IMR-90 (cell line): ENCODE results near the gene TRA2B. TPM values are rescaled to one million over a fixed set of nuclear protein-coding genes. Genes with fewer than 3 reads are reported as not detected.
A peak's percentile ranks its signal among the peaks of the same experiment; 100 is the strongest.

Experiments
- ATAC-seq: fragments of 200-7000 bp; cut with Tn5 transposase; 2 replicates; pipeline ENCODE4 v1.9.1; 2020; ENCODE audit warnings: low read depth, mild to moderate bottlenecking, moderate library complexity
- BruUV-seq: library from RNA; stranded (reverse); fragments of 400-500 nt; replicated peaks from 2 replicates; lab custom pipeline; 2021; lab: Mats Ljungman, UMichigan
- CTCF ChIA-PET: fragments of 300-600 bp; formaldehyde crosslinking; extraction: SDS; loops from one replicate; lab custom pipeline; 2021; ENCODE audit warnings: antibody characterized with exemption; lab: Yijun Ruan, JAX
- POLR2A ChIA-PET: fragments of 300-600 bp; sonication (Branson Sonifier 250); formaldehyde crosslinking; loops from one replicate; lab custom pipeline; 2022; ENCODE audit warnings: antibody characterized with exemption; ENCODE audit not compliant: unreplicated experiment; lab: Charles Lee
- DNase-seq: peaks from one replicate; pipeline ENCODE4 v3.0.0; 2013
- H2AFZ ChIP-seq: replicated peaks from 2 replicates; pipeline ENCODE3; 2013; ENCODE audit warnings: low read length, mild to moderate bottlenecking; ENCODE audit not compliant: poor library complexity
- H2AK5ac ChIP-seq: 2 replicates; pipeline ENCODE4 v1.6.1; 2013; ENCODE audit warnings: low read depth, low read length, inconsistent platforms
- H2AK9ac ChIP-seq: replicated peaks from 2 replicates; pipeline ENCODE3; 2013; ENCODE audit warnings: mild to moderate bottlenecking, low read depth, low read length, moderate library complexity; ENCODE audit not compliant: poor library complexity
- H2BK120ac ChIP-seq: 2 replicates; pipeline ENCODE4 v1.6.1; 2013; ENCODE audit warnings: low read depth, low read length, inconsistent platforms
- H2BK15ac ChIP-seq: 3 replicates; pipeline ENCODE4 v1.6.1; 2013; ENCODE audit warnings: low read depth, low read length, inconsistent platforms
- H2BK20ac ChIP-seq: 2 replicates; pipeline ENCODE4 v1.6.1; 2013; ENCODE audit warnings: low read depth, mild to moderate bottlenecking, inconsistent platforms, low read length, moderate library complexity
- H2BK5ac ChIP-seq: 2 replicates; pipeline ENCODE4 v1.6.1; 2013; ENCODE audit warnings: mild to moderate bottlenecking, low read depth, low read length, inconsistent platforms; ENCODE audit not compliant: poor library complexity, severe bottlenecking
- H3K14ac ChIP-seq: replicated peaks from 2 replicates; pipeline ENCODE4 v1.6.1; 2013; ENCODE audit warnings: low read depth, low read length, inconsistent platforms
- H3K18ac ChIP-seq: 2 replicates; pipeline ENCODE4 v1.6.1; 2013; ENCODE audit warnings: low read depth, low read length, control low read depth
- H3K23ac ChIP-seq: 2 replicates; pipeline ENCODE4 v1.6.1; 2013; ENCODE audit warnings: low read depth, low read length, inconsistent platforms
- H3K27ac ChIP-seq: 2 replicates; pipeline ENCODE4 v1.5.1; 2013; ENCODE audit warnings: mild to moderate bottlenecking, control low read depth, low read length; ENCODE audit not compliant: insufficient read depth
- H3K27me3 ChIP-seq: 2 replicates; pipeline ENCODE4 v1.6.1; 2013; ENCODE audit warnings: low read length; ENCODE audit not compliant: control insufficient read depth, insufficient read depth
- H3K36me3 ChIP-seq: 2 replicates; pipeline ENCODE4 v1.6.1; 2013; ENCODE audit warnings: low read length, mixed read lengths; ENCODE audit not compliant: control insufficient read depth, insufficient read depth
- H3K4ac ChIP-seq: 2 replicates; pipeline ENCODE4 v1.6.1; 2013; ENCODE audit warnings: low read depth, low read length, inconsistent platforms
- H3K4me1 ChIP-seq: 2 replicates; pipeline ENCODE4 v1.6.1; 2013; ENCODE audit warnings: low read length, mixed read lengths; ENCODE audit not compliant: control insufficient read depth, insufficient read depth
- H3K4me2 ChIP-seq: 2 replicates; pipeline ENCODE4 v1.6.1; 2013; ENCODE audit warnings: low read depth, mild to moderate bottlenecking, control low read depth, low read length, moderate library complexity
- H3K4me3 ChIP-seq: 2 replicates; pipeline ENCODE4 v1.5.1; 2013; ENCODE audit warnings: low read depth, mild to moderate bottlenecking, control low read depth, low read length, moderate library complexity; ENCODE audit not compliant: insufficient read depth
- H3K56ac ChIP-seq: 2 replicates; pipeline ENCODE4 v1.6.1; 2013; ENCODE audit warnings: low read length, inconsistent platforms; ENCODE audit not compliant: insufficient read depth; ENCODE audit errors: extremely low read depth
- H3K79me1 ChIP-seq, 2 experiments: 2 replicates each; pipeline ENCODE4 v1.6.1; 2013; ENCODE audit warnings: low read length in 2 of 2, inconsistent platforms in 1 of 2, low read depth in 1 of 2
- H3K9ac ChIP-seq: 2 replicates; pipeline ENCODE4 v1.6.1; 2013; ENCODE audit warnings: low read depth, low read length, control low read depth
- H3K9me1 ChIP-seq: 2 replicates; pipeline ENCODE4 v1.6.1; 2013; ENCODE audit warnings: low read length, inconsistent platforms; ENCODE audit not compliant: insufficient read depth
- H3K9me3 ChIP-seq: 2 replicates; pipeline ENCODE4 v1.6.1; 2013; ENCODE audit warnings: low read length; ENCODE audit not compliant: control insufficient read depth, insufficient read depth
- H4K20me1 ChIP-seq: 2 replicates; pipeline ENCODE4 v1.6.1; 2013; ENCODE audit warnings: low read length, inconsistent platforms; ENCODE audit not compliant: insufficient read depth
- H4K5ac ChIP-seq: 2 replicates; pipeline ENCODE4 v1.6.1; 2013; ENCODE audit warnings: mild to moderate bottlenecking, low read depth, low read length, control low read depth
- H4K8ac ChIP-seq, 2 experiments: 2 replicates each; pipeline ENCODE4 v1.6.1; 2013; ENCODE audit warnings: low read depth in 2 of 2, low read length in 2 of 2, control low read depth in 1 of 2, inconsistent platforms in 1 of 2
- H4K91ac ChIP-seq: 2 replicates; pipeline ENCODE4 v1.6.1; 2013; ENCODE audit warnings: low read depth, low read length, inconsistent platforms; ENCODE audit not compliant: insufficient read depth
- CEBPB ChIP-seq: IDR thresholded peaks from 2 replicates; pipeline ENCODE4 v1.6.1; 2012; ENCODE audit warnings: low read depth, low read length, improper control_type of control experiment
- CHD1 ChIP-seq: IDR thresholded peaks from 2 replicates; pipeline ENCODE4 v1.6.1; 2012; ENCODE audit warnings: low read depth, low read length, improper control_type of control experiment
- FOS ChIP-seq: fragments of 150-350 bp; IDR thresholded peaks from 2 replicates; pipeline ENCODE4 v1.6.1; 2016; ENCODE audit warnings: low read depth, low read length
- MAFK ChIP-seq: IDR thresholded peaks from 2 replicates; pipeline ENCODE4 v1.6.1; 2012; ENCODE audit warnings: low read depth, low read length, improper control_type of control experiment
- MAZ ChIP-seq: IDR thresholded peaks from 2 replicates; pipeline ENCODE4 v1.6.1; 2012; ENCODE audit warnings: low read depth, mild to moderate bottlenecking, low read length, improper control_type of control experiment, moderate library complexity, borderline replicate concordance
- NFE2L2 ChIP-seq: fragments of 150-350 bp; IDR thresholded peaks from 2 replicates; pipeline ENCODE4 v1.6.1; 2016; ENCODE audit warnings: low read depth, mild to moderate bottlenecking, low read length
- RCOR1 ChIP-seq: IDR thresholded peaks from 2 replicates; pipeline ENCODE4 v1.6.1; 2012; ENCODE audit warnings: mild to moderate bottlenecking, low read length, improper control_type of control experiment; ENCODE audit not compliant: insufficient replicate concordance
- RFX5 ChIP-seq: IDR thresholded peaks from 2 replicates; pipeline ENCODE4 v1.8.0; 2012; ENCODE audit warnings: low read depth, mild to moderate bottlenecking, low read length, moderate library complexity
- SMC3 ChIP-seq: fragments of 150-350 bp; IDR thresholded peaks from 2 replicates; pipeline ENCODE4 v1.6.1; 2016; ENCODE audit warnings: low read depth, mild to moderate bottlenecking, antibody characterized with exemption, low read length, moderate library complexity
- dilution Hi-C: fragments of 300-500 bp; cut with HindIII; formaldehyde crosslinking; loops from one replicate; pipeline ENCODE4 v1.14.3; 2018; ENCODE audit warnings: low sequenced_read_pairs; ENCODE audit not compliant: unreplicated experiment
- in situ Hi-C: fragments of 300-500 bp; cut with MboI; formaldehyde crosslinking; loops from 3 replicates; pipeline ENCODE4 v1.14.3; 2019; ENCODE audit warnings: low sequenced_read_pairs, inconsistent platforms, mixed read lengths
- intact Hi-C: fragments of 100-400 bp; cut with micrococcal nuclease; formaldehyde crosslinking; loops from 2 replicates; pipeline ENCODE4 v1.10.0; 2022
- polyA plus RNA-seq, 3 experiments: library from polyadenylated mRNA; depleted of rRNA; stranded (reverse); fragments of >200 nt; gene quantifications; 2 replicates each; pipeline ENCODE4 v1.2.3, GENCODE V29; 2012; ENCODE audit warnings: low replicate concordance in 1 of 3
- total RNA-seq: library from RNA; depleted of rRNA; stranded (reverse); fragments of >200 nt; gene quantifications from 2 replicates; pipeline ENCODE4 v1.2.3, GENCODE V29; 2012
- TF ChIP-seq, protein P1 (sequence below): fragments of 150-350 bp; IDR thresholded peaks from 2 replicates; pipeline ENCODE4 v1.6.1; 2016; ENCODE audit warnings: low read depth, mild to moderate bottlenecking, low read length, moderate library complexity, borderline replicate concordance
- TF ChIP-seq, protein P2 (sequence below): fragments of 150-350 bp; IDR thresholded peaks from 2 replicates; pipeline ENCODE4 v1.6.1; 2017; ENCODE audit warnings: mild to moderate bottlenecking, antibody characterized with exemption, low read length, low read depth
- TF ChIP-seq, protein P3 (sequence below): conservative IDR thresholded peaks from 2 replicates; pipeline ENCODE4 v1.5.1; 2012; ENCODE audit warnings: mild to moderate bottlenecking, low read depth, low read length, improper control_type of control experiment

Gene TRA2B
- total and polyA plus RNA-seq, 2 of the 4 experiments (the other 2 are of a cell fraction), result 127 to 208 TPM

GRCh38 chr3:185933374-185934173 is 4.2 kb downstream of the TRA2B start:
- ChIA-PET CTCF (interaction anchor here (0.6 to 3.5 kb wide), 2 partner anchors 10 to 273 kb away, joined by 3 to 18 read pairs; no protein-coding TSS in a partner anchor), POLR2A (no interaction called here)
- H3K9me3 ChIP-seq, result no peaks in the 10 kb centered on the region
- H2BK20ac ChIP-seq, result no peak overlapping the region
- H3K27me3 ChIP-seq, result no peaks in the 10 kb centered on the region
- peaks cover 92% of the 10 kb centered on the region for H4K20me1 ChIP-seq
- H4K5ac ChIP-seq, result no peak overlapping the region
- ATAC-seq (no peak), DNase-seq (no peak)
- no peak overlapping the region for H3K56ac ChIP-seq
- peaks cover 18% of the 10 kb centered on the region for H3K4me1 ChIP-seq
- TF ChIP-seq SMC3 (no peak), RCOR1 (no peak), CHD1 (no peak), NFE2L2 (no peak), FOS (no peak), MAZ (no peak), MAFK (no peak), CEBPB (no peak), RFX5 (no peak)
- TF ChIP-seq, protein P1, sequence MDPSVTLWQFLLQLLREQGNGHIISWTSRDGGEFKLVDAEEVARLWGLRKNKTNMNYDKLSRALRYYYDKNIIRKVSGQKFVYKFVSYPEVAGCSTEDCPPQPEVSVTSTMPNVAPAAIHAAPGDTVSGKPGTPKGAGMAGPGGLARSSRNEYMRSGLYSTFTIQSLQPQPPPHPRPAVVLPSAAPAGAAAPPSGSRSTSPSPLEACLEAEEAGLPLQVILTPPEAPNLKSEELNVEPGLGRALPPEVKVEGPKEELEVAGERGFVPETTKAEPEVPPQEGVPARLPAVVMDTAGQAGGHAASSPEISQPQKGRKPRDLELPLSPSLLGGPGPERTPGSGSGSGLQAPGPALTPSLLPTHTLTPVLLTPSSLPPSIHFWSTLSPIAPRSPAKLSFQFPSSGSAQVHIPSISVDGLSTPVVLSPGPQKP, result no peak
- TF ChIP-seq, protein P2, sequence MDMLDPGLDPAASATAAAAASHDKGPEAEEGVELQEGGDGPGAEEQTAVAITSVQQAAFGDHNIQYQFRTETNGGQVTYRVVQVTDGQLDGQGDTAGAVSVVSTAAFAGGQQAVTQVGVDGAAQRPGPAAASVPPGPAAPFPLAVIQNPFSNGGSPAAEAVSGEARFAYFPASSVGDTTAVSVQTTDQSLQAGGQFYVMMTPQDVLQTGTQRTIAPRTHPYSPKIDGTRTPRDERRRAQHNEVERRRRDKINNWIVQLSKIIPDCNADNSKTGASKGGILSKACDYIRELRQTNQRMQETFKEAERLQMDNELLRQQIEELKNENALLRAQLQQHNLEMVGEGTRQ, result no peak
- TF ChIP-seq, protein P3, sequence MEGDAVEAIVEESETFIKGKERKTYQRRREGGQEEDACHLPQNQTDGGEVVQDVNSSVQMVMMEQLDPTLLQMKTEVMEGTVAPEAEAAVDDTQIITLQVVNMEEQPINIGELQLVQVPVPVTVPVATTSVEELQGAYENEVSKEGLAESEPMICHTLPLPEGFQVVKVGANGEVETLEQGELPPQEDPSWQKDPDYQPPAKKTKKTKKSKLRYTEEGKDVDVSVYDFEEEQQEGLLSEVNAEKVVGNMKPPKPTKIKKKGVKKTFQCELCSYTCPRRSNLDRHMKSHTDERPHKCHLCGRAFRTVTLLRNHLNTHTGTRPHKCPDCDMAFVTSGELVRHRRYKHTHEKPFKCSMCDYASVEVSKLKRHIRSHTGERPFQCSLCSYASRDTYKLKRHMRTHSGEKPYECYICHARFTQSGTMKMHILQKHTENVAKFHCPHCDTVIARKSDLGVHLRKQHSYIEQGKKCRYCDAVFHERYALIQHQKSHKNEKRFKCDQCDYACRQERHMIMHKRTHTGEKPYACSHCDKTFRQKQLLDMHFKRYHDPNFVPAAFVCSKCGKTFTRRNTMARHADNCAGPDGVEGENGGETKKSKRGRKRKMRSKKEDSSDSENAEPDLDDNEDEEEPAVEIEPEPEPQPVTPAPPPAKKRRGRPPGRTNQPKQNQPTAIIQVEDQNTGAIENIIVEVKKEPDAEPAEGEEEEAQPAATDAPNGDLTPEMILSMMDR, result no peak
- H3K23ac ChIP-seq, result no peak overlapping the region
- no peak overlapping the region for H2BK5ac ChIP-seq
- peaks cover 4% of the 10 kb centered on the region for H3K9me1 ChIP-seq
- no peak overlapping the region for H2BK120ac ChIP-seq
- no peak overlapping the region for H2BK15ac ChIP-seq
- H4K91ac ChIP-seq, result no peak overlapping the region
- no TSS peak for BruUV-seq
- in situ Hi-C loops, result no loop called here
- H3K79me1 ChIP-seq, result peaks cover 0 to 19% of the 10 kb centered on the region in 2 experiments; a peak in 2 of 4 replicates
- dilution Hi-C loops, result no loop called here
- H2AK9ac ChIP-seq, result no peak overlapping the region
- peak overlapping the region; percentile 22; the same call in 1 of the 2 replicates for H3K4me3 ChIP-seq
- peak overlapping the region; percentile 87 for H3K4me2 ChIP-seq
- H3K36me3 ChIP-seq, result peaks cover 5% of the 10 kb centered on the region
- no peak overlapping the region for H2AK5ac ChIP-seq
- no peak overlapping the region for H3K4ac ChIP-seq
- H3K14ac ChIP-seq, result no peak overlapping the region
- H3K9ac ChIP-seq, result no peak overlapping the region; the same call in 1 of the 2 replicates
- H4K8ac ChIP-seq, result no peak overlapping the region
- intact Hi-C loops, result loop anchor here (2.0 kb wide), 1 partner anchor 273 kb away; no protein-coding TSS in a partner anchor
- H2AFZ ChIP-seq, result no peak overlapping the region
- H3K27ac ChIP-seq, result no peak overlapping the region
- no peak overlapping the region for H3K18ac ChIP-seq
